ENCODE results near the gene FGF3. TPM values are rescaled to one million over a fixed set of nuclear protein-coding genes. Genes with fewer than 3 reads are reported as not detected.

The FGF3 gene
- total RNA-seq, 1 experiment from 2014 or later: not detected

- Histone ChIP-seq H3K36me3 (ENCODE audit: low read depth, low read length) (no peaks in the 10 kb centered on the region), H3K9me3 (ENCODE audit: low read length) (no peaks in the 10 kb centered on the region), H3K79me2 (ENCODE audit: low read length) (no peaks in the 10 kb centered on the region), H3K27ac (ENCODE audit: low read length) (no peak overlapping the region), H3K4me1 (ENCODE audit: insufficient read depth, low read length) (no peaks in the 10 kb centered on the region), H3K4me3 (ENCODE audit: low read length) (no peak overlapping the region), H3K9me2 (replicated peaks; ENCODE audit: low read length) (no peaks in the 10 kb centered on the region), H3K27me3 (ENCODE audit: low read length) (no peaks in the 10 kb centered on the region), H3K9ac (ENCODE audit: low read length) (no peak overlapping the region), H3F3A (ENCODE audit: low read length, unreplicated experiment) (no peaks in the 10 kb centered on the region), H3K4me2 (ENCODE audit: low read length) (no peak overlapping the region), H4K20me1 (ENCODE audit: low read length) (no peaks in the 10 kb centered on the region), H2AFZ (ENCODE audit: low read length) (no peak overlapping the region)
- no TSS peak for BruUV-seq (replicated peaks)
- ChIA-PET POLR2A (ENCODE audit: unreplicated experiment) (no interaction called here), CTCF (interaction anchor here (0.6 kb wide), 1 partner anchor 115 kb away, joined by 3 read pairs; no protein-coding TSS in a partner anchor)
- intact Hi-C loops (cut with micrococcal nuclease): loop anchor here (5.0 kb wide), 1 partner anchor 112 kb away; no protein-coding TSS in a partner anchor
- ATAC-seq (no peak), DNase-seq (no peak)
- no peak for TF ChIP-seq CTCF (conservative IDR thresholded peaks at IDR 0.05; ENCODE audit: low read depth, low read length)
Observed at GRCh38 chr11:69799097-69799496, 20.1 kb downstream of the FGF3 start.

GRCh38 chr11:69797737-69798528 lies 21.3 kb downstream of the FGF3 start:
- Histone ChIP-seq H3K27me3 (ENCODE audit: low read length) (no peaks in the 10 kb centered on the region), H4K20me1 (ENCODE audit: low read length) (no peaks in the 10 kb centered on the region), H3K36me3 (ENCODE audit: low read depth, low read length) (no peaks in the 10 kb centered on the region), H3K4me1 (ENCODE audit: insufficient read depth, low read length) (peaks cover 5% of the 10 kb centered on the region; the same call in 1 of the 2 replicates), H3K9me2 (replicated peaks; ENCODE audit: low read length) (no peaks in the 10 kb centered on the region), H3K27ac (ENCODE audit: low read length) (no peak overlapping the region), H3K4me2 (ENCODE audit: low read length) (no peak overlapping the region), H3K9ac (ENCODE audit: low read length) (no peak overlapping the region), H3K79me2 (ENCODE audit: low read length) (no peaks in the 10 kb centered on the region), H3F3A (ENCODE audit: low read length, unreplicated experiment) (no peaks in the 10 kb centered on the region), H3K9me3 (ENCODE audit: low read length) (no peaks in the 10 kb centered on the region), H3K4me3 (ENCODE audit: low read length) (no peak overlapping the region), H2AFZ (ENCODE audit: low read length) (no peak overlapping the region)
- POLR2A ChIA-PET (ENCODE audit: unreplicated experiment): no interaction called here
- CTCF ChIA-PET: no interaction called here
- no TSS peak for BruUV-seq (replicated peaks)
- TF ChIP-seq EZH2 (IDR thresholded peaks at IDR 0.05; ENCODE audit: low read length, unreplicated experiment) (no peak), EZH2phosphoT487 (IDR thresholded peaks at IDR 0.05; ENCODE audit: borderline replicate concordance, low read length) (no peak), CTCF (conservative IDR thresholded peaks at IDR 0.05; ENCODE audit: low read depth, low read length) (no peak)
- no peak for ATAC-seq
- no peak for DNase-seq
- intact Hi-C loops (cut with micrococcal nuclease): loop anchor here (5.0 kb wide), 1 partner anchor 111 kb away; no protein-coding TSS in a partner anchor

- CTCF ChIA-PET: no interaction called here
- POLR2A ChIA-PET (ENCODE audit: unreplicated experiment): no interaction called here
Observed at GRCh38 chr11:69797156-69797555, 22.1 kb downstream of the FGF3 start.

More at GRCh38 chr11:69797156-69797555, 22.1 kb downstream of the FGF3 start:
- no peak overlapping the region for H3K4me3 ChIP-seq (ENCODE audit: low read length)
- H3F3A ChIP-seq (ENCODE audit: low read length, unreplicated experiment): no peaks in the 10 kb centered on the region
- intact Hi-C loops (cut with micrococcal nuclease): loop anchor here (5.0 kb wide), 1 partner anchor 110 kb away; no protein-coding TSS in a partner anchor
- TF ChIP-seq EZH2 (IDR thresholded peaks at IDR 0.05; ENCODE audit: low read length, unreplicated experiment): no peak
- TF ChIP-seq EZH2phosphoT487 (IDR thresholded peaks at IDR 0.05; ENCODE audit: borderline replicate concordance, low read length): no peak
- peak; percentile 31; the same call in 1 of the 2 replicates for TF ChIP-seq CTCF (conservative IDR thresholded peaks at IDR 0.05; ENCODE audit: low read depth, low read length)
- H3K9me2 ChIP-seq (replicated peaks; ENCODE audit: low read length): no peaks in the 10 kb centered on the region
- BruUV-seq (replicated peaks): no TSS peak
- no peak overlapping the region for H3K27ac ChIP-seq (ENCODE audit: low read length)
- H3K4me1 ChIP-seq (ENCODE audit: insufficient read depth, low read length): peaks cover 6% of the 10 kb centered on the region; the same call in 1 of the 2 replicates
- H3K9me3 ChIP-seq (ENCODE audit: low read length): no peaks in the 10 kb centered on the region
- DNase-seq (no peak), ATAC-seq (no peak)
- no peak overlapping the region for H2AFZ ChIP-seq (ENCODE audit: low read length)
- H3K9ac ChIP-seq (ENCODE audit: low read length): no peak overlapping the region
- no peak overlapping the region for H3K4me2 ChIP-seq (ENCODE audit: low read length)
- no peaks in the 10 kb centered on the region for H4K20me1 ChIP-seq (ENCODE audit: low read length)
- H3K36me3 ChIP-seq (ENCODE audit: low read depth, low read length): no peaks in the 10 kb centered on the region
- H3K27me3 ChIP-seq (ENCODE audit: low read length): no peaks in the 10 kb centered on the region
- H3K79me2 ChIP-seq (ENCODE audit: low read length): no peaks in the 10 kb centered on the region
